Measurements from ENCODE around the gene INPP4B.
A peak's percentile ranks its signal among the peaks of the same experiment; 100 is the strongest.

Gene INPP4B

DNA sequence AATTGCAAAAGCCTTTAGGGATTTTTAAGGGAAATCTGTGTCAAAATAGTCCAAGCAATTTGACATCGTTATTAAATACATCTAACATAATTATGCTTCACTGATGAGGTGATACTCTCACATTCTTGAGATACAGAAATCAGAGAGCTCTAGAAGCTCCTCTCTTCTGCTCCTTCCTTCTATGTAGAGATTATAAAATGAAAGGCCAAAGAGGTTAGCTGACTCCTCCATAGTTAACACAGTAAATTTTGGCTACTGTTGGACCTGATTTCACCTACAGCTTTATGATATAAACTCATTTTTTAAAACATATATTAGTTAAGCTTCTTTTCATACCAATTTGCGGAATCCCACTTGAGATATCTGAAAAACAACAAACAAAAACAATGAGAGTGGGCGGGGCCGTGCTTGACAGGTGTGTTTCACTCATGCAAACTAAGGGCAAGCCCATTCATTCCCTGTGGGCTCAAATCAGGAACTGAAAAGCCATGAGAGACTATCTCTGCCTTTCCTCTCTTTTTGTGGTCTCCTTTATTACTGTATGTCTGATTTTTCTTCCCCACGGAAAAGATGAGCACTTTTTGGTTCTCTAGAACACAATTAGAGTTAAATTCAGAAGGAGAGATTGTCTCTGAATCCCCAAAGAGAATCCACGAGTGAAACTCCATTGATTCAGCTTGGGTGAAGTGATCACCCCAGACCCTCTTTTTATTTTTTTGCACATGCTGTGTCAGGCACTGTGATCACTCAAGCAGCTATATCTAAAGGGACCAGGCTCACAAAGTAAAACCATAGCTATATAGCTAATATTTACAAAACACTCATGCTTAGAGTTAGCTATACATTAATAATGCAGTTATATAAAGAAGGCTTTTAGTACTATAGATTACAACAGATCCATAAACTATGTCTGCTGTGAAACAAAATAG is 643.4 kb downstream of the INPP4B start:
- ATAC-seq: peak; percentile 67

DNA sequence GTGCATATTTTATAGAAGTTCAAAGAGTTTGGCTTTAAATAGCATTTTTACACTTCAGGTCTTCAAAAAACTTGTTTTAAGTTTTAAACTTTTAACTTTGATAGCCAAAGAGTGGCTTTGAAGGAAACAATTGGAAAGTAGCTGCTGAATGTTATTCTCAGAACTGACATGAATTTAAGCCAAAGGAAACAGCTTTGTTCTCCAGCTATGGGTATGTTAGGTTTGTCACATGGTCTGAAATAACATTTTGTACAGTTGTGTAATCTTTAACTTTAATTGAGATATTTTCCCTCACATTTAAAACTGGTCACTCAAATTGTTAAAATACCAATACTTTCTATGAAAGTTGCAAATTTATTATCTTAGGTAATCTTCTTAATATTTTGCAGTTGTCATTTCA is 645.1 kb downstream of the INPP4B start:
- no peak overlapping the region for H3K27ac Mint-ChIP-seq
- no peaks in the 10 kb centered on the region for H3K9me3 Mint-ChIP-seq

More for the DNA sequence above, 643.4 kb downstream of the INPP4B start:
- Mint-ChIP-seq H3K27ac (no peak overlapping the region), H3K9me3 (no peaks in the 10 kb centered on the region), H3K27me3 (peaks cover 11% of the 10 kb centered on the region), H3K4me1 (peaks cover 6% of the 10 kb centered on the region), H3K4me3 (no peak overlapping the region), H3K36me3 (no peaks in the 10 kb centered on the region)

DNA sequence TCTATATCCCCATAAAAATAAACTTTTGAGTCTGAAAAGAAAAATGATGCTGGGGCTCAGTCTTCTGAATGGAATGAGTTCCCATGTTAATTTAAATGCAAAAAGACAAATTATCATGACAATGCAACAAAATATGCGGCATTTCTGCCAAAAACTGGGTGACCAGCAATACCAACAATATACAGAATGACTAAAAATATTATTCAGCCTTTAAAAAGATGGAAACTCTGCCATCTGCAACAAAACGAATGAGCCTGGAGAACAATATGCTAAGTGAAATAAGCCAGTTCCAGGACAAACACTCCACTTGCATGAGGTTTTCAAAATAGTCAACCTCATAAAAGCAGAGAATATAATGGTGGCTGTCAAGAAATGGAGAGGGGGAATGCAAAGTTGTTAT is 651.2 kb downstream of the INPP4B start:
- H3K27ac Mint-ChIP-seq: no peak overlapping the region
- no peak for ATAC-seq
- H3K4me1 Mint-ChIP-seq: no peaks in the 10 kb centered on the region
- no peaks in the 10 kb centered on the region for H3K9me3 Mint-ChIP-seq
- no peaks in the 10 kb centered on the region for H3K27me3 Mint-ChIP-seq
- no peak overlapping the region for H3K4me3 Mint-ChIP-seq
- no peaks in the 10 kb centered on the region for H3K36me3 Mint-ChIP-seq

More for the DNA sequence above, 645.1 kb downstream of the INPP4B start:
- Mint-ChIP-seq H3K4me1 (peaks cover 6% of the 10 kb centered on the region), H3K4me3 (no peak overlapping the region), H3K27me3 (peaks cover 11% of the 10 kb centered on the region), H3K36me3 (no peaks in the 10 kb centered on the region)
- ATAC-seq: no peak

DNA sequence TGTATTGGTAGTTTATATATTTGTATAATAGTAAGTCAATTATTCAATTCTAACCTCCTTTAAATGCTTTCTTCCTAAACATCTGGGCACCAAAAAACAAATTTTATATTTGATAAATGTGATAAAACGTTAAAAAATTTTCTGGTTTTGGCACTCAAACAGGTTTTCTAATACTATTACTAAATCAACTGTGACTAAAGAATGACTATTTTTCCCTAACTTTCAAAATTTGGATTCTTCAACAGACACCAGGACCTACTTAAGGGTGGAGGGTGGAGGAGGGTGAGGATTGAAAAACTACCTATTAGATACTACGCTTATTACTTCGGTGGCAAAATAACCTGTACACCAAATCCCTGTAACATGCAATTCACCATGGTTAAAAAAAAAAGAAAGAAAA is 654.2 kb downstream of the INPP4B start:
- H3K36me3 Mint-ChIP-seq: no peaks in the 10 kb centered on the region
- H3K27me3 Mint-ChIP-seq: no peaks in the 10 kb centered on the region
- H3K9me3 Mint-ChIP-seq: no peaks in the 10 kb centered on the region
- no peaks in the 10 kb centered on the region for H3K4me1 Mint-ChIP-seq
- no peak for ATAC-seq
- H3K27ac Mint-ChIP-seq: no peak overlapping the region
- no peak overlapping the region for H3K4me3 Mint-ChIP-seq

DNA sequence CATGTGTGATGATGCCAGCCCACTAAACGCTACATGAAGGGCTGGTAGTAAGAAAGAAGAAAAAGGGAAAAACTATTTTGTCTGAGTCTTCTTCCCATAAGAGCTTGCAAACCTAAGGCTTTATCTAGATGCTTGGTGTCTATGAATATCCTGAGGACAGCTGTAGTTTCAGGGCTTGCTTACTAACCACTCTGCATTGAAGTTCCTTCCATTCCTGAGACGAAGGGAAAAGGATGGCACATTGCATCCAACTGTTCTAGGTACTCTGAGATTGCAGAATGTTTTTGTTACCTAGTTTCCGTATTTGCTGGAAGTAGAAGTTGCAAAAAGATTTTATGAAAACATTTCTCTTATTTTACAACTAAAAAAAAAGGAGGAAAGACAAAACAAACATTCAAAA is 665.1 kb downstream of the INPP4B start:
- Mint-ChIP-seq H3K27me3 (peaks cover 9% of the 10 kb centered on the region), H3K4me3 (no peak overlapping the region), H3K36me3 (no peaks in the 10 kb centered on the region), H3K9me3 (no peaks in the 10 kb centered on the region), H3K27ac (no peak overlapping the region), H3K4me1 (no peaks in the 10 kb centered on the region)
- no peak for ATAC-seq

DNA sequence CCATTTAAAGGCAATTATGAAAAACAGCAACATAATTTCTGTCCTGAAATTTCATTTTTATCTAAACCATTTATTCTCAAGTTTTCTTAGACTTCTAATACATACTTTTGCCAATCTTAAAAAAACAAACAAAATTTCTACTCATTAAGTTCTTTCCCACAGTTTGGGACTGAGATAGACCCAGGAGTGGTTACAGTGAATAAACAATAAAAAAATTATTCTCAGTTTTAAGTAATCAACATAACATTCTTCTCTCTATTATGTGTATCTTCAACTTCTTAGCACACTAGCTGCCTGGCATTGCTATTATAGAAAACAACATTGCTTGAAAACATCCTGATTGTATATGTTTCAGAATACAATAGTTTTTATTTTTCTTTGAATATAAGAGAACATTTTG is 676.9 kb downstream of the INPP4B start:
- Mint-ChIP-seq H3K36me3 (no peaks in the 10 kb centered on the region), H3K4me3 (no peak overlapping the region), H3K27ac (no peak overlapping the region), H3K27me3 (no peaks in the 10 kb centered on the region), H3K4me1 (no peaks in the 10 kb centered on the region), H3K9me3 (no peaks in the 10 kb centered on the region)
- ATAC-seq: no peak

DNA sequence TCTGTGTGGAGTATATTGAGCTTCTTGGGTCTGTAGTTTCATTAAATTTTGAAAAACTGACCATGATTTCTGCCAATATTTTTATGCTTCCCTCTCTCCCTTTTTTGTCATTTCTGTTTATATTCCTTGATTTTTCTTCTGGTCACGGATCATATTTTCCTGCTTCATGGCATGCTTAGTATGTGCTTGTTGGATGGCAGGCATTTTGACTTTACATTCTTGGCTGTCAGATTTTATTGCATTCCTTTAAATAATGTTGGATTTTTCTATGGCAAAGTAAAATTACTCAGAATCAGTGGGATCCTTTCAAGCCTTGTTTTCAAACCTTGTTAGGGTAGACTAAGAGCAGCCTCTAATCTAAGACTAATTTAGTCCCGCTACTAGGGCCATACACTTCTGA is 677.9 kb downstream of the INPP4B start:
- no peak for ATAC-seq
- no peaks in the 10 kb centered on the region for H3K27me3 Mint-ChIP-seq
- H3K4me3 Mint-ChIP-seq: no peak overlapping the region
- no peaks in the 10 kb centered on the region for H3K36me3 Mint-ChIP-seq
- H3K9me3 Mint-ChIP-seq: no peaks in the 10 kb centered on the region
- H3K4me1 Mint-ChIP-seq: no peaks in the 10 kb centered on the region
- no peak overlapping the region for H3K27ac Mint-ChIP-seq

DNA sequence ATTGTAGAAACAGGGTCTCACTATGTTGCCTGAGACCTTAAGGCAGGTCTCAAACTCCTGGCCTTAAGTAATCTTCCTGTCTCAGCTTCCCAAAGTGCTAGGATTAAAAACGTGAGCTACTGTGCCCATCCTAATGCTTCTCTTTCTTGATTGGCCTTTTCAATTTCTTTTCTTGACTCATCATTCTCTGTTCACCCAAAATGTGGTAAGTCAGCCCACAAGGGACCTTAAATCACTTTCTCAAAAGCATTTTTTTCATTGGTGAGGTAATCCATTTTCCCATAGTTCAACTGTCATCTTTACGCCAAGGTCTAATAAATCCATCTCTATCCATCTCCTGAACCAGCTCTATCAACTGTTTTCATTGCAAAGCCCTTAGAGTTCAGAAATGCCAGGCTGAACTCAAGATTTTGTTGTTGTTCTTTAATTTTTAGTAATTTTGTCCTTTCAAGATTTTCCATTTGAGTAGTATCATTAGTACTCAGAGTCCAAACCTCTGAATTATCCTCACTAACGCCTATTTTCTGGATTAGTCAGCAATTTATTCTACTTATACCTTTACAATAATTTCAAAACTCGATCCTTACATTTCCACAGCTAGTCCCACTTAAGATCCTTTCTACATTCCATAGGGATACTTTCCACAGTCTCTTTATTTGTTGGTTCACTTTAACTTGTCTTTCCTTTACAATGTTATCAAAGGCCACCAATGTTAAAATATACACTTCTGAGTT is 681.2 kb downstream of the INPP4B start:
- Mint-ChIP-seq H3K27ac (no peak overlapping the region), H3K27me3 (no peaks in the 10 kb centered on the region), H3K4me3 (no peak overlapping the region), H3K36me3 (no peaks in the 10 kb centered on the region), H3K9me3 (no peaks in the 10 kb centered on the region), H3K4me1 (no peaks in the 10 kb centered on the region)
- no peak for ATAC-seq

DNA sequence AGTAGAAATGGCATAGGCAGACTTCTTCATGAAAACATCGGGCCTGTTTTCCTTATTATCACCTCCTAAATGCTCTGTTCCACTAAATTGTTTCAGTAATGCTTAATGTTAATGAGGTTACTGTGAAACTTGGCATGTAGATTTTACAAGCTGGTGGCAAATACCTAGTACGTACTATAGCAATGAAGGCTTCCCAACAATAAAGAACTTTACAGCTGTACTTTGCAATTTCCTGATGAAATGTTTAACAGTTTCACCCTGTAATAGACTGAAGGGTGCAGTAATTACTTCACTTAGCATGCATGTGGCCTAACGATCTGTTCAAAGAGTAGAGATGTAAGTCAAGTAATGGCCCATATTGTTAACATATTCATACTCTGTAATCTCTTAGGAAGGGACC is 685.0 kb downstream of the INPP4B start:
- Mint-ChIP-seq H3K27me3 (no peaks in the 10 kb centered on the region), H3K36me3 (no peaks in the 10 kb centered on the region), H3K4me3 (no peak overlapping the region), H3K27ac (no peak overlapping the region), H3K9me3 (no peaks in the 10 kb centered on the region), H3K4me1 (no peaks in the 10 kb centered on the region)
- no peak for ATAC-seq

DNA sequence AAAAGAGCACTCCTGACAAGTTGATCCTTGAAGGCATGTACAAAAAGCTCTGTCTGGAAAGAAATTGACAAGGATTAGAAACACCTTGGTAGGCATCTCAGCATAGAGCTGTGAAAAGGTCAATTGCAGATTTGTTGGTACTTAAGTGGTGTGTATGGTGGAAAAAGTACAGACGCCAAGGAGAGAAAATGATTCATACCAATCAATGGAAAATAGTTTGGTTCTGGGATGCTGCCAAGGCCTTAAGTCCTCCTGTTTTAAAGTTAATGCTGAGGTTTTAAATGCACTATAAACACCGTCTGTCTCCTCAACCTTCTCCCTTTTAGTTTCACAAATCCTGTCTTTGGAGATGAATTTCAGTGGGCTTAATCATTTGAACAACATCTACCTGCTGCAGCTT is 685.6 kb downstream of the INPP4B start:
- no peak for ATAC-seq
- Mint-ChIP-seq H3K9me3 (no peaks in the 10 kb centered on the region), H3K27me3 (no peaks in the 10 kb centered on the region), H3K27ac (no peak overlapping the region), H3K4me3 (no peak overlapping the region), H3K4me1 (no peaks in the 10 kb centered on the region), H3K36me3 (no peaks in the 10 kb centered on the region)

DNA sequence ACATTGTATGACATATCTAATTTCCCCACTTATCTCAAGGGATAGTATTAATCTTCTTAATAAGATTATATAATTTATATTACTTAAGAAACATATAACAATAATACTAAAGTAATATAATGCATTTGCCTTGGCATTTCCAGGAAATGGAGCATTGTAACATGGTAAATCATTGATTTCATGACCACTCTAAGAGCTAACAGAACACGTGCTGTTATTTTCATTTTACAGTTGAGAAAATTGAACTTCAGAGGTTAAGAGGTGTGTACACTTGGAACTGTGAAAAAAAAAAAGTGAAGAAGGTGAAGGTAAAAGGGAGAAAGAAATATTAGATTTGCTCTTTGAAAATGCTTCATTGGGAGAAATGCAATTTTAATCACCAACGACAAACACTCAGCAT is 687.1 kb downstream of the INPP4B start:
- Mint-ChIP-seq H3K27ac (no peak overlapping the region), H3K4me3 (no peak overlapping the region)

DNA sequence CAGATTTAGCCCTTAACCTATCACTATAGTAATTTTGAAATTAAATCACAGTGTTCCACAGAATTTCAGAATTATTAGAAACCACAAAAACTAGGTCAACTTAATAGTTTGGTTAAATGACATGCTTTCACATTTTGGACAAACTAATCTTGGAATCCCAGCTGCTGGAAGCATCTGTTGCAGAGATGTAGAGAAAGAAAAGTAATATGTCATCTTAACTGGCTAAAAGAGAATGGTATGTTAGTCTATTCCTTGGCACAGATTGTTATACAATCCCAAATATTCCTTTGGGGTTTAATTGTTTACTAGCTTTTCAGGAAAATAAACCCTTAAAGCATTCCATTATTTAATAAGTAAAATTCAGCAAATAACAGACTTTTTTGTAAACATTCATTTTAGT is 689.8 kb downstream of the INPP4B start:
- no peaks in the 10 kb centered on the region for H3K27me3 Mint-ChIP-seq
- H3K36me3 Mint-ChIP-seq: no peaks in the 10 kb centered on the region
- H3K4me3 Mint-ChIP-seq: no peak overlapping the region
- H3K27ac Mint-ChIP-seq: no peak overlapping the region
- no peaks in the 10 kb centered on the region for H3K9me3 Mint-ChIP-seq
- no peak for ATAC-seq
- no peaks in the 10 kb centered on the region for H3K4me1 Mint-ChIP-seq

More for the DNA sequence above, 687.1 kb downstream of the INPP4B start:
- H3K27me3 Mint-ChIP-seq: no peaks in the 10 kb centered on the region
- H3K4me1 Mint-ChIP-seq: no peaks in the 10 kb centered on the region
- no peak for ATAC-seq
- H3K9me3 Mint-ChIP-seq: no peaks in the 10 kb centered on the region
- H3K36me3 Mint-ChIP-seq: no peaks in the 10 kb centered on the region

DNA sequence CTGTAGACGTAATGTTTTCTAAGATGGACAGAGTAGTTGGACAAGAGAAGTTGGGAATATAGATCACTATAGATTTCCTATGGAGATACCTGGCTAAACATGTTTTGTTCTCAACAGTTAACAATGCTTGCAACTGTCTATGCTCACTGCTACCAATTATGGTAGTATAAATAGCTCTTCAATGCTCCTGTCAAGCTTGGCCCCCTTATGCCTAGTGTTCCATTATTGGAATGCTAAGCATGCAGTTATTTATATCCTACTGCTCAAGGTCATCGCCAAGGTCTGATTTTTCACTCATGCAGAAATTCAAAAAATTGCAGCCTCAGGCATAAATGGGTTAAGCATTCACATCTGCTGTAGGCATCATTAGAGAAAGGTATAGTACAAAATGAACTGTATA is 690.8 kb downstream of the INPP4B start:
- Mint-ChIP-seq H3K27ac (no peak overlapping the region), H3K9me3 (no peaks in the 10 kb centered on the region), H3K36me3 (no peaks in the 10 kb centered on the region), H3K4me3 (no peak overlapping the region), H3K27me3 (no peaks in the 10 kb centered on the region), H3K4me1 (no peaks in the 10 kb centered on the region)
- no peak for ATAC-seq

DNA sequence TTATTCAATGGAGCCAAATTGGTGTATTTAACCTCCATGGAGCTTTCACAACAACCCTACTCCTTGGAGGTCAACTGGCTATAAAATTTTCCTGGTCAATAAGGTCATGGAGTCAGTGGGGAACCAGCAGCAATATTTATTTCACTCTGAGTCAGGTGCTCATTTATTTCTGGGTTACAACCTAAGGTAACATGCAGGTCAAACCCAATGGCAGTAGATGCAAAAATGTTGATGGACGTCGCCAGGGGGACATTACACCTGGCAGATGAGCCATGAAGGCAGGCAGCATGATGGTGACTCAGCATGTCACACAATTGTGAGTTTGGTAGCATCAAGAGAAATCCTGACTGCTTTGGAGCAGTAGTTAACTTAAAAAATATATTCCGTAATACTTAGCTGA is 695.6 kb downstream of the INPP4B start:
- Mint-ChIP-seq H3K27me3 (no peaks in the 10 kb centered on the region), H3K9me3 (no peaks in the 10 kb centered on the region), H3K4me3 (no peak overlapping the region), H3K4me1 (no peaks in the 10 kb centered on the region), H3K27ac (no peak overlapping the region), H3K36me3 (no peaks in the 10 kb centered on the region)
- ATAC-seq: no peak

DNA sequence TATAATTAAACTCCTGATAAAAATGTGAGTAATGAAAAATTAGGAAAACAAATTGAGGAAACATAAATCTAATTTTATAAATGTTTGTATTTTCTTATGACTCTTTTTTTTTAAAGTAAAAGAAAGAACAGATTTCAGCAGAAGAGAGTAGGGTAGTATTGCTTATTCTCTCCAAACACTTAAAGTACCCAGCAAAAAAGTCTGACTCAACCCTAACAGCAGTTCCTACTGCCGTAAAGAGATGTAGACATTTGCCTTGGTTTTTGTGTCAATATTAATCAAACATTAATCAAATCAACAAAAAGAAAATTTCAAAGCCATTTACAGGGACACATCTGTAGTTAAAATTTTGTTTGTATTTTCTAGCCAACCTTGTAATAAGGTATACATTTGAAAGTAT is 701.3 kb downstream of the INPP4B start:
- H3K27ac Mint-ChIP-seq: no peak overlapping the region
- H3K36me3 Mint-ChIP-seq: no peaks in the 10 kb centered on the region

More for the DNA sequence above, 701.3 kb downstream of the INPP4B start:
- H3K9me3 Mint-ChIP-seq: no peaks in the 10 kb centered on the region
- H3K4me3 Mint-ChIP-seq: no peak overlapping the region
- H3K27me3 Mint-ChIP-seq: no peaks in the 10 kb centered on the region
- no peak for ATAC-seq
- H3K4me1 Mint-ChIP-seq: no peaks in the 10 kb centered on the region

Data from stimulated activated memory B cell treated with anti-CD40 and anti-IgM and Interleukin-4, amounts not matched to agents 10 μg/mL and 1 μg/mL and 100 μg/mL, for 72 hours (primary cell).